Smooth muscle cell of the brain vasculature (primary cell): ENCODE data around the gene GFRAL.
"Not testable (repeated sequence)": the region's sequence is repeated elsewhere in the genome, so short reads cannot be mapped to it uniquely, and the experiment has no call there.

Experiments used
- DNase-seq: peaks from one replicate; pipeline ENCODE4 v3.0.0-alpha.2; 2012; ENCODE audit warnings: low read depth, low spot score

Gene GFRAL, protein sequence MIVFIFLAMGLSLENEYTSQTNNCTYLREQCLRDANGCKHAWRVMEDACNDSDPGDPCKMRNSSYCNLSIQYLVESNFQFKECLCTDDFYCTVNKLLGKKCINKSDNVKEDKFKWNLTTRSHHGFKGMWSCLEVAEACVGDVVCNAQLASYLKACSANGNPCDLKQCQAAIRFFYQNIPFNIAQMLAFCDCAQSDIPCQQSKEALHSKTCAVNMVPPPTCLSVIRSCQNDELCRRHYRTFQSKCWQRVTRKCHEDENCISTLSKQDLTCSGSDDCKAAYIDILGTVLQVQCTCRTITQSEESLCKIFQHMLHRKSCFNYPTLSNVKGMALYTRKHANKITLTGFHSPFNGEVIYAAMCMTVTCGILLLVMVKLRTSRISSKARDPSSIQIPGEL

GRCh38 chr6:55327169-55327568 lies at the start of gene GFRAL:
Gene GFRAL, plus strand, starts transcription at chr6:55327469. Its CDS starts 86 bp downstream, at chr6:55327555.
- no peak for DNase-seq

DNA sequence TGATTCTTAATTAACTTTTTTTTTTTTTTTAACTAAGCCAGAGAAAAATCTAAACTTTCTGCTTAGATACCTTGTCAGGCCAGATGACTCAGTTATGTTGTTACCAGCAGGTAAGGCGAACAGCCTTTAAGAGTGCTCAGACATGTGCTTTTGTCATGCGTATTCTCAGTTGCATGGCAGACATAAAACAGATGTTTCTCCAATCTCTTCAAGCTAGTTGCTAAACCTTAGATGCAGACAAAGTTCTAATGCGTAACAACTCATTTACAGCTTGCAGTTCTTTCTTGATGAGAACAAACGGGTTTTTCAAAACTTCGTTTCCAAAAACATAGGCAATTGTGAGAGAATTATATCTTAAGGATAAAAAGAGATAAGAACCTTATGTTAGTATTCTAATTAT lies 49.6 kb upstream of the GFRAL start:
- no peak for DNase-seq

- DNase-seq = no peak
These were observed 46.1 kb upstream of the GFRAL start for GRCh38 chr6:55281215-55281614.

DNA sequence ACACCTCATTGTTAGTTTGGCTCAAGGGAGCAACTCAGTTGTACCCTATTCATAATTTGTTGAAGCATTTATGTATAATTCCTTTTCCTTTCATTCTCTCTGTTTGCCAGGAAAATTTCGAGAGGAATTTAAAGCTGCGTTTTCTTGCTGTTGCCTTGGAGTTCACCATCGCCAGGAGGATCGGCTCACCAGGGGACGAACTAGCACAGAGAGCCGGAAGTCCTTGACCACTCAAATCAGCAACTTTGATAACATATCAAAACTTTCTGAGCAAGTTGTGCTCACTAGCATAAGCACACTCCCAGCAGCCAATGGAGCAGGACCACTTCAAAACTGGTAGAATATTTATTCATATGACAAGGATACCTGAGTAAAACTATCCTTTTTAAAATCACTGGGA lies 45.2 kb upstream of the GFRAL start:
- no peak for DNase-seq

GRCh38 chr6:55286824-55287223 lies 40.4 kb upstream of the GFRAL start:
- DNase-seq = no peak

GRCh38 chr6:55290736-55291135 lies 36.5 kb upstream of the GFRAL start:
- no peak for DNase-seq

DNA sequence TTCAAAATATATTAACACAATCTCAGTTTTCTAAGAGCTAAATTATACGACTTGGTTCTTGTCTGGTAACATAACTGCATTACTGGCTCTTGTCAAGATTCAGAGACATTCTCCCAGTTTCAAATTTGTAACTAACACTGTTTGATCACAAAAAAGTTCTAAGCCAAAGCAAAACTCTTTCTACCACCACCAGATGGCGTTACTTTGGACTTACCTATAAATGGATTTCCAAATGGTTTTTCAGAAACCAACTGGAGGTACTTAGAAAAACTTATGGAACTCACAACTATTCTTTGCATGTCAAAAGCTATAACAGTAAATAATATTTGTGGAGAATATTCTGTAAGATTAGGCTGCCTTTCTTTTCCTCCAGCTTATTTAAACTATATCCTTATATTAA lies 34.2 kb upstream of the GFRAL start:
- DNase-seq = no peak

DNA sequence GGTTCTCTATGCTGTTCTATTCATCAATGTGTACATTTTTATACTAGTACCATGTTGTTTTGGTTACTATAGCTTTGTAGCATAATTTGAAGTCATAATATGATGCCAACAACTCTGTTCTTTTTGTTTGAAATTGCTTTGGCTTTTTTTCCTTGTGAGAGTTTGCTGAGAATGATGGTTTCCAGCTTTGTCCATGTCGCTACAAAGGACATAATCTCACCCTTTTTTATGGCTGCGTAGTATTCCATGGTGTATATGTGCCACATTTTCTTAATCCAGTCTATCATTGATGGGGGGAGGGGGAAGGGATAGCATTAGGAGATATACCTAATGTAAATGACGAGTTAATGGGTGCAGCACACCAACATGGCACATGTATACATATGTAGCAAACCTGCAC lies 30.1 kb upstream of the GFRAL start:
- not testable (repeated sequence) for DNase-seq

- DNase-seq = no peak
These were observed 27.8 kb upstream of the GFRAL start for GRCh38 chr6:55299286-55299985.

- no peak for DNase-seq
These were observed 22.5 kb upstream of the GFRAL start for GRCh38 chr6:55304747-55305146.

GRCh38 chr6:55319961-55320695 lies 7.1 kb upstream of the GFRAL start:
- no peak for DNase-seq

DNA sequence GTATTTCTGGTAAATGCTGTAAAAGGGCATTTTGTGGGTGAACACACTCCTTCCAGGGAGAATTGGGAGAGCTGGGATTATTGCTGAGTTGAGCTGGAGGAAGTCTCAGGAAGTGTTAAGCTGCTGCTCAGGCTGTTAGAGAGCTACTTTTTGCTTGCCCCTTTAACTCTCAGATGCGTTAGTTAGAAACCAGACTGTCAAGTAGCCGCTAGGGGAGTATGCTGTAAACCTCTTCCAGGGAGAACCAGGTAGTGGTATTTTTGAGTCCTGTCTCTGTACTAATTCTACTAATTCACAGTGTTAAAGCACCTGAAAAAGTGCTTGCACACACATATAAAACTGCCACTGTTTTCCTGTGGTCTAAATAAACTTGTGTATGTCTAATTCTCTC lies 6.6 kb upstream of the GFRAL start:
- no peak for DNase-seq

DNA sequence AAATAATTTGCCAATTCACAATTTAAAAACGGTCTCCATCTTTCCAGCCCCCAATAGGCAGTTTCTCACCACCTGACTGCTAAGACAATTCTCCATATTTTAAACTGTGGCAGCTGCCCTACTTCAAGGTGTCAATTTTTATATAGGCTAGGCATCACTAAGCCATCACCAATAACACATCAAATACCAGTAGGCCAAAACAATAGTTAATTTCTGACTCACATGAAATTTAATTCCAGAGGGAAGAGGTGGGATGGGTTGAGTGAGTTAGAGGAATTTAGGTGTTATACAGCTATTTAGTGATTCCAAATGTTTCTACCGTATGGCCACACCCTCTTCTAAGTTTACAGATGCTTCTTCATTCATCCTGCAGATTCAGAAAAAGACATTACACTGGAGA lies 49.9 kb downstream of the GFRAL start:
- DNase-seq = no peak

DNA sequence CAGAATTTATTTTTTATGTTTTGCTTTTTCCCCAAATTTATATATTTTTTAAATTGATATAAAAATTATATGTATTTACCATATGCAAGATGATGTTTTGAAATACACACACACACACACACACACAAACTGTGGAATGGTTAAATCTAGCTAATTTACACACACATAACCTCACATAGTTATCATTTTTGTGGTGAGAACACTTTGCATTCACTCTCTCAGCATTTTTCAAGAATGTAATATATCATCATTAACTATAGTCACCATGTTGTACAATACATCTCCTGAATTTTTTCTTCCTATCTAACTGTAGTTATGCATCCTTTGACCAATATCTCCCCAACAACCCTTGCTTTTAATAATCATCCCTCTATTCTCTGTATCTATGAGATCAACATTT lies 52.2 kb downstream of the GFRAL start:
- DNase-seq = no peak

- DNase-seq = no peak
These were observed 52.6 kb downstream of the GFRAL start for GRCh38 chr6:55379895-55380294.

GRCh38 chr6:55388211-55388610 lies 60.9 kb downstream of the GFRAL start:
- DNase-seq = no peak

GRCh38 chr6:55395871-55396270 lies 68.6 kb downstream of the GFRAL start:
- no peak for DNase-seq

- DNase-seq = no peak
These were observed 70.7 kb downstream of the GFRAL start for GRCh38 chr6:55397986-55398385.

GRCh38 chr6:55399351-55399750 lies 72.1 kb downstream of the GFRAL start:
- no peak for DNase-seq

DNA sequence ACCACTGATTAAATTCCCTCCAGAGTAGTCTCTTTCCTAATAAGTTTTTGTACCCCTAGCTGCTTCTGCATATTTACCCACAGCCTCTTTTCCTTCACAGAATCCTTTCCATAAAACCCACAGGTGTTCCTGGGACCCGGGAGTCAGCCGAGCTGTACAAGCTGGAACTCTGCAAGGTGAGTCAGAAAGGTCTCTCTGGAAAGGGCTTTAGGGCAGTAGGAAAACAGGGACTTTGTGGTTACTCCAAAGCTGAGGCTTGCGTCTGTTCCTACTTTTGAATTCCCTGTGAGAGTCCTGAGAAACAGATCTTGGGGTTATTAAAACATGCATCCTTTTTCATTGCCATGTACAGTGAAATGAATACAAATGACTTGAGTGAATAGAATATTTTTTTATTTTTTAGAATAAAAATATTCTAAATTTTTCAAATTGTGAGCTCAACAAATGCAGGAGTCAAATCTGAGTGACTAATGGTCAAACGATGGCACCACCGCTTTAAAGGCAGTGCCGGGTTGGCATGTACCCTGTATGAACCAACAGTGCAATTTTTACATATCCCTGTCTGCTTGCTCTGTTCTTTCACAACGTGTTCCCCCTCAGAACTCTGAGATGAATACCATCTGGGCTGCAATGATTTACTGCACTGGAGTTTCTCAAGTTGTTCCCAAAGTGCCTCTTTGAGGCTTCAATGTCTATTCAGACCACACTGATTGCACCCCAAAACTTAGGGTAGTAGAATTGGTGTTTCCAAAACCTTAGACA lies 78.4 kb downstream of the GFRAL start:
- no peak for DNase-seq

DNA sequence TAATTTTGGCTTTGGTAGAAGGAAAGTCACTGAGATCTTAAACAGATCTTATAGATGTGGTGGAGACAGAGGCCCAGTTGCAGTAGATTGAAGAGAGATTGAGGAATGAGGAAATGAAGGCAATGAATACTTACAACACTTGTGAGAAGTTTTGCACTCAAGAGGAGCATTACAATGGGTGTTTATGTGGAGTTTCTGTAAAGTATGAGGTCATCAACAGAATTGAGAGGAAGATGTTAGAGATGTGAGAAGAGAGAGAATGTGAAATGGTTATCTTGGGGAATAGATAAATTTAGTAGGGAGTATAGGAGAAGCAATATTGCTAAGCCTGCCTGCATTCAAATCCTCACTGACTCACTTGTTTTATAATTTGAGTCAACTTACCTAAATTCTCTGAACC lies 83.4 kb downstream of the GFRAL start:
- no peak for DNase-seq

DNA sequence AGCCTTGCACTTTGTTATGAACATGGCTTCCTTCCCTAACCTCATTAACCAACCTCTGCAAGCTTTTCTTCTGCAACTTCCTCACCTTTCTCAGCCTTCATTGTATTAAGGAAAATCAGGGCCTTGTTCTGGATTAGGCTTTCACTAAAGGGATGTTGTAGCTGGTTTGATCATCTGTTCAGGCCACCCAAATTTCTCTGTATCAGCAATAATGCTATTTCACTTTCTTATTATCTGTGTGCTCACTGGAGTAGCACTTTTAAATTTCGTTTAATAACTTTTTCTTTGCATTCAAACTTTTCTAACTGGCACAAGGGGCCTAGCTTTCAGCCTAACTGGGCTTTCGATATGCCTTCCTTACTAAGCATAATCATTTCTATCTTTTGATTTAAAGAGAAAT lies 96.7 kb downstream of the GFRAL start:
- no peak for DNase-seq
